Transverse colon (tissue), 3 donors: Measurements from ENCODE around the gene RBM48.

Source experiments
- CTCF ChIP-seq, 5 experiments: fragments of 200-600 bp in 3 of 5; fragments of 450-650 bp in 2 of 5; sonication (generic) in 3 of 5; IDR thresholded peaks; 1 replicate in 2 of 5; 2 replicates in 3 of 5; pipeline ENCODE4 v1.5.1; 2016 to 2017; ENCODE audit warnings: antibody characterized with exemption in 5 of 5, inconsistent platforms in 3 of 5, mild to moderate bottlenecking in 2 of 5, moderate library complexity in 1 of 5
- POLR2A ChIP-seq: fragments of 450-650 bp; IDR thresholded peaks from one replicate; pipeline ENCODE4 v1.6.1; 2016; ENCODE audit warnings: antibody characterized with exemption, mild to moderate bottlenecking, moderate library complexity

GRCh38 chr7:92523110-92523509, 5.5 kb upstream of the RBM48 start:
- TF ChIP-seq POLR2A (no peak), CTCF (IDR thresholded peaks at IDR 0.05) (no peak)
